H7 (cell line): Measurements from ENCODE around the gene CNTN1. TPM values are rescaled to one million over a fixed set of nuclear protein-coding genes. Genes with fewer than 3 reads are reported as not detected.

Experiments used
- DNase-seq: peaks from one replicate; pipeline ENCODE4 v3.0.0; 2012
- H3K27me3 ChIP-seq: 2 replicates; pipeline ENCODE4 v1.6.0; 2011; ENCODE audit warnings: mild to moderate bottlenecking, low read length; ENCODE audit not compliant: control insufficient read depth, insufficient read depth
- H3K36me3 ChIP-seq: replicated peaks from 2 replicates; pipeline ENCODE4 v1.5.1; 2011; ENCODE audit warnings: low read length; ENCODE audit not compliant: control insufficient read depth, insufficient read depth
- H3K4me3 ChIP-seq: 2 replicates; pipeline ENCODE4 v1.5.1; 2011; ENCODE audit warnings: low read depth, mild to moderate bottlenecking, control low read depth, low read length, moderate library complexity; ENCODE audit not compliant: insufficient read depth
- total RNA-seq: library from RNA; depleted of rRNA; stranded (reverse); fragments of >200 nt; shearing (Covaris generic); gene quantifications from 2 replicates; pipeline ENCODE4 v1.2.3, GENCODE V29; 2014

The CNTN1 gene
- total RNA-seq, 1 experiment from 2014 or later: 2.9 TPM

GRCh38 chr12:40970320-40970907 lies 278.2 kb downstream of the CNTN1 start:
- DNase-seq: peak; percentile 0
- H3K4me3 ChIP-seq: no peak overlapping the region
- no peaks in the 10 kb centered on the region for H3K27me3 ChIP-seq
- no peaks in the 10 kb centered on the region for H3K36me3 ChIP-seq

- no peak for DNase-seq
- Histone ChIP-seq H3K36me3 (no peaks in the 10 kb centered on the region), H3K27me3 (no peaks in the 10 kb centered on the region), H3K4me3 (no peak overlapping the region)
Observed at GRCh38 chr12:40971911-40972310, 279.7 kb downstream of the CNTN1 start.

GRCh38 chr12:40976546-40976945 lies 284.3 kb downstream of the CNTN1 start:
- no peak for DNase-seq

DNA sequence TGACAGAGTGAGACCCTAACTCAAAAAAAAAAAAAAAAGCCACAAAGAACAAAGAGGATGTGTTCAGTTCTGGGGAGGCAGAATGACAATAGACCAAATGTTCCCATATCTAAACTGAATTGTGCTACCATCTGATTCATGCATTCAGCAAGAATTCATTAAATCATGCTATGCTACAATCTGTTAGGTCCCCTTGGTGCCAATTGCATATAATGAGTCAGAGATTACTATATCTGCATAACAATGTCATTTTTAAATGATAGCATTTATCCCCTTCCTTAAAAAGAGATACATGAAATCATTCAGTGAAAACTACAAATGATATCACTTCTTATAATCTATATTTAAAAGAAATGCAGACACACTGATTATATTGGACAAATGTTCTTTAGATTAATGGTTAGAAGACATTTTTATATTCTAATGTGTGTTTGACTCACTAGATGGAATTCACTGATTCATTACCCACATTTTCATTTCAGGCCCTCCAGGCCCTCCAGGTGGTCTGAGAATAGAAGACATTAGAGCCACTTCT lies 288.3 kb downstream of the CNTN1 start:
- H3K4me3 ChIP-seq: no peak overlapping the region
- DNase-seq: no peak

More at GRCh38 chr12:40976546-40976945, 284.3 kb downstream of the CNTN1 start:
- Histone ChIP-seq H3K4me3 (no peak overlapping the region), H3K36me3 (no peaks in the 10 kb centered on the region), H3K27me3 (no peaks in the 10 kb centered on the region)

GRCh38 chr12:40986001-40986400 lies 293.8 kb downstream of the CNTN1 start:
- no peak overlapping the region for H3K4me3 ChIP-seq
- no peaks in the 10 kb centered on the region for H3K27me3 ChIP-seq
- no peak for DNase-seq
- no peaks in the 10 kb centered on the region for H3K36me3 ChIP-seq

More for the DNA sequence above, 288.3 kb downstream of the CNTN1 start:
- no peaks in the 10 kb centered on the region for H3K27me3 ChIP-seq
- H3K36me3 ChIP-seq: no peaks in the 10 kb centered on the region

GRCh38 chr12:40988355-40988754 lies 296.1 kb downstream of the CNTN1 start:
- Histone ChIP-seq H3K27me3 (no peaks in the 10 kb centered on the region), H3K4me3 (no peak overlapping the region), H3K36me3 (no peaks in the 10 kb centered on the region)
- DNase-seq: no peak

- no peak for DNase-seq
- Histone ChIP-seq H3K36me3 (no peaks in the 10 kb centered on the region), H3K27me3 (no peaks in the 10 kb centered on the region), H3K4me3 (no peak overlapping the region)
Observed at GRCh38 chr12:40988824-40989223, 296.6 kb downstream of the CNTN1 start.

- Histone ChIP-seq H3K4me3 (no peak overlapping the region), H3K36me3 (no peaks in the 10 kb centered on the region), H3K27me3 (no peaks in the 10 kb centered on the region)
- DNase-seq: no peak
Observed at GRCh38 chr12:40989785-40990184, 297.5 kb downstream of the CNTN1 start.

DNA sequence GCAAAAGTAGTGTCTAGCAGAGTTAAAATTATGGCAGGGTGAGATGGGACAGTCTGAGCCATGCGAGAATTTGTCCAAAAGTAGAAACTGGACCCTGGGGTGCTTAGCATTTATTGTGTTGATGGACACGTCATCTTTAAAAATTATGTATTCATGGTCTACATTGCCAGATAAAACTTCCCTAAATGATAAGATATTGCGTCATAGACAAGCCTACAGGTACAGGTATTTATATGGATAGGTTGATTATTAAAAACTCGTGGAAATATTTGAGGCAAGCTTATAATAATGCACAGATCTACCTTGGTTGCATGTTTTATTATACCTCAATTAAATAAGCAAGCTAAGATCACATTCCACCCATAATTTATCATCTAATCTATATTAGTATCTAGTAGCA lies 299.9 kb downstream of the CNTN1 start:
- no peak for DNase-seq
- no peak overlapping the region for H3K4me3 ChIP-seq
- no peaks in the 10 kb centered on the region for H3K27me3 ChIP-seq

DNA sequence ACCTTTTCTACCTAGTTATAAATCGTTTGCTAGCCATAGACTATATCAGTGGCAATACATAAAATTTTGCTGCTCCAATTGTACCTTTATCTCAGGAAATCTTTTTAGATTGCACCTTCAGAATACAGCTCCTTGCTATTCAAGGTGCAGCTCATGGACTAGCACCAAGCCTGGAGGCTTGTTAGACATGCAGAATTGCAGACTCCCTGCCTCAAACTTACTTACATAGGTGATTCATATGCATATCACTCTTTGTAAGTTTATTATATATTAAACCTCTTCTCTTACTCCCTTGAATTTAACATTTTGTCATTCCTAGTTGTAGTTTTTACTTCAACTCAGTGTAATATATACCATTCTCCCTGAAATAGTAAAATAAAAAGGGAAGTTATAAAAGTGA lies 300.4 kb downstream of the CNTN1 start:
- Histone ChIP-seq H3K27me3 (no peaks in the 10 kb centered on the region), H3K36me3 (no peaks in the 10 kb centered on the region), H3K4me3 (no peak overlapping the region)
- no peak for DNase-seq

More for the DNA sequence above, 299.9 kb downstream of the CNTN1 start:
- no peaks in the 10 kb centered on the region for H3K36me3 ChIP-seq

- H3K36me3 ChIP-seq: no peaks in the 10 kb centered on the region
- no peak for DNase-seq
- H3K27me3 ChIP-seq: no peaks in the 10 kb centered on the region
- no peak overlapping the region for H3K4me3 ChIP-seq
Observed at GRCh38 chr12:40993158-40993557, 300.9 kb downstream of the CNTN1 start.

DNA sequence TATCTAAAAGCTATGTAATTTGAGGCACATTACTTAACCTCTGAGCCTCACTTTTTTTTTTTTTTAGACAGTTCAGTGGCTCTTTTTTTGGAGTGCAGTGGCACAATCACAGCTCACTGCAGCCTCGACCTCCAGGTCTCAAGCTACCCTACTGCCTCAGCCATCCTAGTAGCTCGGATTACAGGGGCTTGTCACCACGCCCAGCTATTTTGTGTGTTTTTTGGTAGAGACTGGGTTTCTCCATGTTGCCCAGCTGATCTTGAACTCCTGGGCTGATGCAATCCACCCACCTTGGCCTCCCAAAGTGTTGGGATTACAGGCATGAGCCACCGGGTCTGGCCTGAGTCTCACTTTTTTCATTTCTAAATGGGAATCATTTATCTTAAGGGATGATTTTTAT lies 303.9 kb downstream of the CNTN1 start:
- no peak for DNase-seq
- H3K36me3 ChIP-seq: no peaks in the 10 kb centered on the region
- no peaks in the 10 kb centered on the region for H3K27me3 ChIP-seq
- no peak overlapping the region for H3K4me3 ChIP-seq

- Histone ChIP-seq H3K27me3 (no peaks in the 10 kb centered on the region), H3K36me3 (no peaks in the 10 kb centered on the region), H3K4me3 (no peak overlapping the region)
- no peak for DNase-seq
Observed at GRCh38 chr12:40999210-40999609, 307.0 kb downstream of the CNTN1 start.

- no peak for DNase-seq
- Histone ChIP-seq H3K4me3 (no peak overlapping the region), H3K36me3 (no peaks in the 10 kb centered on the region; the same call in 1 of the 2 replicates), H3K27me3 (no peaks in the 10 kb centered on the region)
Observed at GRCh38 chr12:41008472-41008871, 316.2 kb downstream of the CNTN1 start.

DNA sequence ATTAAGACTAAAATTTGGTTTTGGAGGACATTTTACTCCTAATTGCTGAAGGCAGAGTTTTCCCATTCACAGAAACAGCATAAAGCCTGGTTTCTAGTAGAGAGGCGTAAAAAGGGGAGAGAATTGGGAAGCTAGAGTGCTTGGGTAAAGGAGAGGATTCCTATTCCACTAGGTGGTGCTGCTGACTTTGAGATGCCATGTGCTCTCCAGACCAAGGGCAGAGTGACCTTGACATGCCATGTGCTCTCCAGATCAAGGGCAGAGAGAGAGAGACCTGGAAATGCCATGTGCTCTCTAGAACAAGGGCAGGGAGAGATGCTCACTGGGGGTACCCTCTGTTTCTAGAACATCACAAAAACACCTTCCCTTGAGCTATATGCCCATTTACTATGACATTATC lies 319.7 kb downstream of the CNTN1 start:
- DNase-seq: no peak
- Histone ChIP-seq H3K4me3 (no peak overlapping the region), H3K27me3 (no peaks in the 10 kb centered on the region), H3K36me3 (no peaks in the 10 kb centered on the region; the same call in 1 of the 2 replicates)
